ENCODE measurements around the gene FAM181A. TPM values are rescaled to one million over a fixed set of nuclear protein-coding genes. Genes with fewer than 3 reads are reported as not detected.

The FAM181A gene
- total RNA-seq, 1 experiment from 2014 or later: not detected

GRCh38 chr14:93909429-93910128, 17.6 kb upstream of the FAM181A start:
- Histone ChIP-seq H3K27ac (ENCODE audit: insufficient read length, low read depth, low read length) (no peak overlapping the region), H4K91ac (ENCODE audit: insufficient read length, low read depth, low read length) (no peak overlapping the region), H2BK120ac (ENCODE audit: low read depth, low read length, poor library complexity, severe bottlenecking) (no peak overlapping the region), H3K27me3 (ENCODE audit: insufficient read depth, low read length) (no peaks in the 10 kb centered on the region), H3K4me1 (ENCODE audit: insufficient read depth, low read length) (no peaks in the 10 kb centered on the region), H3K23me2 (ENCODE audit: insufficient read length, low read depth, low read length, poor library complexity, severe bottlenecking) (no peaks in the 10 kb centered on the region), H3K4ac (ENCODE audit: low read depth, low read length) (no peak overlapping the region), H3K18ac (ENCODE audit: insufficient read length, low read depth, low read length) (no peak overlapping the region), H4K5ac (ENCODE audit: insufficient read length, low read depth, low read length) (no peak overlapping the region), H4K8ac (replicated peaks; ENCODE audit: insufficient read length, low read depth, low read length) (no peak overlapping the region), H3K4me2 (ENCODE audit: insufficient read depth, insufficient read length, low read length) (no peak overlapping the region), H2BK20ac (ENCODE audit: low read depth, low read length, poor library complexity, severe bottlenecking) (no peak overlapping the region), H3K9me3 (ENCODE audit: control insufficient read depth, low read depth, low read length) (no peaks in the 10 kb centered on the region), H3K79me1 (ENCODE audit: insufficient read depth, low read depth, low read length, poor library complexity, severe bottlenecking) (no peaks in the 10 kb centered on the region), H3K79me2 (ENCODE audit: insufficient read depth, low read length) (no peaks in the 10 kb centered on the region), H4K20me1 (ENCODE audit: control insufficient read depth, insufficient read depth, insufficient read length) (no peaks in the 10 kb centered on the region), H2AFZ (ENCODE audit: low read length) (no peak overlapping the region), H3T11ph (ENCODE audit: low read length) (no peak overlapping the region), H3K9ac (ENCODE audit: extremely low read depth, insufficient read length, low read length) (no peak overlapping the region), H3K56ac (ENCODE audit: insufficient read length, low read depth, low read length) (no peak overlapping the region), H2BK12ac (ENCODE audit: insufficient read length, low read depth, low read length) (no peak overlapping the region), H2AK5ac (ENCODE audit: insufficient read length, low read length) (no peak overlapping the region), H2BK5ac (ENCODE audit: insufficient read length, low read length) (no peak overlapping the region), H3K14ac (ENCODE audit: insufficient read depth, low read length) (no peak overlapping the region), H2BK15ac (ENCODE audit: low read depth, low read length) (no peak overlapping the region), H3K23ac (ENCODE audit: insufficient read length, low read depth, low read length) (no peak overlapping the region)
- Mint-ChIP-seq H3K9me3 (no peaks in the 10 kb centered on the region; a peak in 1 of 5 replicates), H3K4me3 (no peak overlapping the region), H3K27ac (peak overlapping the region in 1 of 3 experiments; percentile 96; a peak in 1 of 7 replicates), H3K4me1 (peaks cover 11 to 15% of the 10 kb centered on the region in 2 experiments), H3K36me3 (ENCODE audit: insufficient read depth in 1 of 3, low read depth in 3 of 3) (no peaks in the 10 kb centered on the region; a peak in 1 of 7 replicates), H3K27me3 (ENCODE audit: low read depth) (no peaks in the 10 kb centered on the region; the same call in none of the 2 replicates)
- TF ChIP-seq CTCF (conservative IDR thresholded peaks at IDR 0.05): no peak
- WGBS (ENCODE audit: extremely low coverage, insufficient read length, low lambda C conversion rate): no CpG with 5 or more reads among the region's 5 CpGs
- DNase-seq: no peak

All from H9 (cell line).